ENCODE data around the gene SPINK5.

SPINK5 gene

GRCh38 chr5:148085310-148085709 is 21.5 kb downstream of the SPINK5 start:
- no peak for DNase-seq
- TF ChIP-seq, protein P1, sequence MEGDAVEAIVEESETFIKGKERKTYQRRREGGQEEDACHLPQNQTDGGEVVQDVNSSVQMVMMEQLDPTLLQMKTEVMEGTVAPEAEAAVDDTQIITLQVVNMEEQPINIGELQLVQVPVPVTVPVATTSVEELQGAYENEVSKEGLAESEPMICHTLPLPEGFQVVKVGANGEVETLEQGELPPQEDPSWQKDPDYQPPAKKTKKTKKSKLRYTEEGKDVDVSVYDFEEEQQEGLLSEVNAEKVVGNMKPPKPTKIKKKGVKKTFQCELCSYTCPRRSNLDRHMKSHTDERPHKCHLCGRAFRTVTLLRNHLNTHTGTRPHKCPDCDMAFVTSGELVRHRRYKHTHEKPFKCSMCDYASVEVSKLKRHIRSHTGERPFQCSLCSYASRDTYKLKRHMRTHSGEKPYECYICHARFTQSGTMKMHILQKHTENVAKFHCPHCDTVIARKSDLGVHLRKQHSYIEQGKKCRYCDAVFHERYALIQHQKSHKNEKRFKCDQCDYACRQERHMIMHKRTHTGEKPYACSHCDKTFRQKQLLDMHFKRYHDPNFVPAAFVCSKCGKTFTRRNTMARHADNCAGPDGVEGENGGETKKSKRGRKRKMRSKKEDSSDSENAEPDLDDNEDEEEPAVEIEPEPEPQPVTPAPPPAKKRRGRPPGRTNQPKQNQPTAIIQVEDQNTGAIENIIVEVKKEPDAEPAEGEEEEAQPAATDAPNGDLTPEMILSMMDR (IDR thresholded peaks at IDR 0.05; ENCODE audit: low read depth, low read length): no peak
- H3K4me3 ChIP-seq (ENCODE audit: low read depth, low read length): no peak overlapping the region

DNA sequence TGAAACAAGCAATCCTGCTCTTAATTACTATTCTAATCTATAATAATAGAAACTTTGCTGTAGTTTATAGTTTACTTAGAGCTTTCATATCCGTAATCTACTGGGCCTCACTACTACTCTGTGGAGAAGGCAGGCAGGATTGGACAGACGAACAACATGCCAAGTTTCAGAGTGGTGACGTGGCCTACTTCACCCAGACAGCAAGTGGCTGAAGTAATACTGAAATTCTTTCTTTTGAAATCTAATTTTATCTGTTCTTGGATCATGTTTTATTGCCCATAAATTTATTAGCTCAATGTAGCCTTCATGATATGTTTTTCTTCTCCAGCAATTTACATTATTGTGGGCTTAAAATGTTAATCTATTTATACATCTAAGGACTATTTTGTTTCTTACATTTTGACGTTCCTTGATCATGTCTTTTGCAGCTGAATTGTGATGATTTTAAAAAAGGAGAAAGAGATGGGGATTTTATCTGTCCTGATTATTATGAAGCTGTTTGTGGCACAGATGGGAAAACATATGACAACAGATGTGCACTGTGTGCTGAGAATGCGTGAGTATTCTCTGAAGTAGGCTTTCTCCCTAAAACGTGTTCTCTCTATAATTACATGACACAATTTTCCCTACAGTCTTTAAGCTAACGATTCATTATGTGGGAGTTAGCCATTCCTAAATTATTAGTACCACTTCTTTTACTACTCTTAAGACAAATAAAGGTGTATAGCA is 22.4 kb downstream of the SPINK5 start:
- Histone ChIP-seq H3K27me3 (ENCODE audit: insufficient read depth, low read depth, severe bottlenecking) (no peaks in the 10 kb centered on the region), H3K4me3 (ENCODE audit: low read depth, low read length) (no peak overlapping the region), H3K36me3 (no peaks in the 10 kb centered on the region), H3K9me3 (ENCODE audit: severe bottlenecking) (no peaks in the 10 kb centered on the region), H3K27ac (no peak overlapping the region)
- no peak for DNase-seq
- TF ChIP-seq, protein P1 (IDR thresholded peaks at IDR 0.05; ENCODE audit: low read depth, low read length): no peak

More at GRCh38 chr5:148085310-148085709, 21.5 kb downstream of the SPINK5 start:
- no peaks in the 10 kb centered on the region for H3K9me3 ChIP-seq (ENCODE audit: severe bottlenecking)
- no peaks in the 10 kb centered on the region for H3K27me3 ChIP-seq (ENCODE audit: insufficient read depth, low read depth, severe bottlenecking)
- H3K27ac ChIP-seq: no peak overlapping the region
- no peaks in the 10 kb centered on the region for H3K36me3 ChIP-seq

DNA sequence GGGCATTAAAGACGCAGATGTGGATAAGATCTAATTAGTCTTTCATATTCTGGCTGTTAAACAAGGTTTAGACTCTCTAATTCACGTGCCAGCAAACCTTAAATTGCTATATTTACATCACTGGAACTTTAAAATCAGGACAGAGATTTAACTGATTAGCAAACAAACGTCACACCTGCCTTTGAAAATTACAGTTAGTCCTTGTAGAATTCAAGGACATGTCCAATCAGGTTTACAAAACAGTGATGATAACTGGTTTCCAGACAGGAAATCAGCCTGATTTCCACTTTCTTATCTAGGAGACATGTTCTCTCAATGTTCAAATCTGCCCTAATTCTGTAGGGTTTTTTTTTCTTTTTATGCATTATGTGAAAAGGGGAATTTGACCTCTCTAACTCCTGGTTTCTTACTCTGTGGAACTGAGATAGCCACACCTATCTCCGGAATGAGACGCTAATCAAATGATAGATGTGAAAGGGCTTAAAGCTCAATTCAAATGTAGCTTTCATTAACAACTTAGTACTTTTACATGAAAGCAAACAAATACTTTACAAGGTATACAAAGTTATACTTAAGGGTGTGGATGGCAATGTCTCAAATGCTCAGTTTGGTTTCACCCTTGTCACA is 26.5 kb downstream of the SPINK5 start:
- no peak for DNase-seq
- H3K9me3 ChIP-seq (ENCODE audit: severe bottlenecking): no peaks in the 10 kb centered on the region
- no peak overlapping the region for H3K27ac ChIP-seq
- TF ChIP-seq, protein P1 (IDR thresholded peaks at IDR 0.05; ENCODE audit: low read depth, low read length): no peak
- H3K36me3 ChIP-seq: no peaks in the 10 kb centered on the region
- no peaks in the 10 kb centered on the region for H3K27me3 ChIP-seq (ENCODE audit: insufficient read depth, low read depth, severe bottlenecking)
- no peak overlapping the region for H3K4me3 ChIP-seq (ENCODE audit: low read depth, low read length)

DNA sequence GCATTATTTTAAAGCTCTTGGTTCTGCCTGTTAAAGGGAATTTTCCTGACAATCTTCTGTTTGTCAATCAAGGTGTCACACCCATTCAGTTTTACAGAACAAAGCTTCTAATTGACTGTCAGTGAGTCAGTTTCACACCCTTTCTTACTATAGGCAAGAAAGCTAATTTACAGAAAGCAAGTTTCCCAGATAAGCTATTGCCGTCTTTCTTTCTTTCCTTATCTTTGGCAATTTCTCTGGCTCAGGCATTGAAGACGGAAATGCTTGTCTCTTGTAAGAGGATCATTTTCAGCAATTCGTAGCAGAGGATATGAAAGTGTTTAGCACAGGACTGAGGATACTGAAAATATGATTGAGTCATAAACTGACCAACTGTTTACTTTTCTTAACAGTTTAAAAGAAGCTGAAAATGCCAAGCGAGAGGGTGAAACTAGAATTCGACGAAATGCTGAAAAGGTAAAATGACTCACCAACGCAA is 27.0 kb downstream of the SPINK5 start:
- no peaks in the 10 kb centered on the region for H3K27me3 ChIP-seq (ENCODE audit: insufficient read depth, low read depth, severe bottlenecking)
- H3K4me3 ChIP-seq (ENCODE audit: low read depth, low read length): no peak overlapping the region
- TF ChIP-seq, protein P1 (IDR thresholded peaks at IDR 0.05; ENCODE audit: low read depth, low read length): no peak
- no peak overlapping the region for H3K27ac ChIP-seq
- H3K36me3 ChIP-seq: no peaks in the 10 kb centered on the region
- no peak for DNase-seq
- H3K9me3 ChIP-seq (ENCODE audit: severe bottlenecking): no peaks in the 10 kb centered on the region

- no peaks in the 10 kb centered on the region for H3K36me3 ChIP-seq
- no peak for DNase-seq
- H3K27me3 ChIP-seq (ENCODE audit: insufficient read depth, low read depth, severe bottlenecking): no peaks in the 10 kb centered on the region
- no peaks in the 10 kb centered on the region for H3K9me3 ChIP-seq (ENCODE audit: severe bottlenecking)
- no peak overlapping the region for H3K4me3 ChIP-seq (ENCODE audit: low read depth, low read length)
- TF ChIP-seq, protein P1 (IDR thresholded peaks at IDR 0.05; ENCODE audit: low read depth, low read length): no peak
- H3K27ac ChIP-seq: no peak overlapping the region
These were observed 28.5 kb downstream of the SPINK5 start for GRCh38 chr5:148091991-148092964.
